IPS DF 4.7 (cell line): ENCODE measurements around the gene CPEB2.

Source experiments
- DNase-seq: peaks from one replicate; pipeline ENCODE4 v3.0.0-alpha.2; 2013; ENCODE audit warnings: low spot score; ENCODE audit errors: extremely low read depth

The CPEB2 gene

GRCh38 chr4:15117270-15117946 is 115.1 kb downstream of the CPEB2 start:
- no peak for DNase-seq

GRCh38 chr4:15118292-15118691 is 116.0 kb downstream of the CPEB2 start:
- DNase-seq: no peak
